Motor neuron (in vitro differentiated cells): ENCODE data around the gene ASB7. TPM values are rescaled to one million over a fixed set of nuclear protein-coding genes. Genes with fewer than 3 reads are reported as not detected.
"Not testable (repeated sequence)": the region's sequence is repeated elsewhere in the genome, so short reads cannot be mapped to it uniquely, and the experiment has no call there.

Experiments used
- ATAC-seq, 8 experiments: fragments of 200-7000 bp; cut with Tn5 transposase; replicated peaks in 6 of 8; 2 replicates each; pipeline ENCODE4 v1.8.0; 2021; ENCODE audit warnings: mild to moderate bottlenecking in 8 of 8, moderate library complexity in 8 of 8
- H3K27ac ChIP-seq, 2 donors: fragments of 250-450 bp; sonication (Bioruptor Pico); 2 replicates each; pipeline ENCODE4 v1.9.0; 2021; ENCODE audit warnings: antibody characterized with exemption in 2 of 2, mild to moderate bottlenecking in 2 of 2, moderate library complexity in 1 of 2
- H3K4me1 ChIP-seq, 2 donors: fragments of 250-450 bp; sonication (Bioruptor Pico); replicated peaks in 1 of 2; 2 replicates each; pipeline ENCODE4 v1.6.1; 2021; ENCODE audit warnings: antibody characterized with exemption in 2 of 2, mild to moderate bottlenecking in 2 of 2, moderate library complexity in 1 of 2
- H3K4me3 ChIP-seq, 5 donors: fragments of 250-450 bp; sonication (Bioruptor Pico); 2 replicates each; pipeline ENCODE4 v1.9.0; 2021; ENCODE audit warnings: antibody characterized with exemption in 5 of 5, mild to moderate bottlenecking in 5 of 5, moderate library complexity in 4 of 5
- WGBS, 10 experiments: fragments of 450-650 bp; shearing (Covaris generic); methylation state at CpG; one replicate each; pipeline ENCODE4 v1.0.0; 2022; 5-methylcytosine and 5-hydroxymethylcytosine counted together
- in situ Hi-C, 9 experiments: fragments of 400-800 bp; cut with MboI; loops; one replicate each; pipeline ENCODE4 v1.15.0; 2021; ENCODE audit warnings: low sequenced_read_pairs in 9 of 9, low pct_unique_long_range_greater_than_20kb in 2 of 9; ENCODE audit not compliant: unreplicated experiment in 9 of 9
- total RNA-seq, 8 experiments: library from RNA; unstranded; fragments of 300-600 nt; gene quantifications; 2 replicates each; pipeline versions ENCODE4 v1.2.3 to v1.2.4, GENCODE V29; 2022

ASB7 gene
- total RNA-seq, 8 experiments from 2014 or later: 6.7 to 17.9 (median 10.6) TPM

DNA sequence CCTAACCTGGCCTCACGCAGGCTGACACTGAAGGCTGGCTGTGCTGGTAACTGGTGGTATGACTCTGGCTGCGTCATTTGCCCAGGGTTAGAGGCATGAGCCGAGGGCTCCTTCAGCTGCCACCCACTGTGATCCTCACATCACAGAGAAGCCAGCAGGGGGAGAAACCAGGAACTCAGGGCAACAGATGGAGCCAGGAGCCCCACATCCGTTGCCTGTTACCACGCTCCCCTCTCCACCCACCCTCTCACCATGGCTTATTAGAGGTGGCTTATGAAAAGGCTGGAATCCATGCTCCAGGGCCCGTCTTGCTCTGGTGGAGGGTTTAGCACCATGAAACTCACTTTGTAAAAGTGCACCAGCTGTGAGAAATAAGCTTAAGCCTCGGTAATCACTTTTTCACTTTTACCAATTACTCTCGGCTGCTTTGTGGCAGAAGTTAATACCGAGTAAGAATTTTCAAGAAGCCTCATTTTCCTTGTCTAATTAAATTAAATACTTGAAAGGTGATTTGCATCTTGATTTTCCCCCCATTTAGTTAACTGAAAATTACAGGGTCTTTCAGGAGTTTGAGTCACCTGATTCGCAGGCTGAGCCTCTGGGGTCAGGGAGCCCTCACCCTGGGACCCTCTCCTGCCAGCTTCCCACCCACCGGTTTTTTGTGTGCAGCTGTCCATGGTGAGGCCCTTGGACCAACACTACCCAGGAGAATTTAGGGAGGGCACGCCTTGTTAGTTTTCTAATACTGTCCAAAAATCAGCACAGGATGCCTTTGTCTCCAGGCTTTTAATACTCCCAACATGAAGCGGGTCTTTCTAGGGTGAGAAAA lies 60.9 kb downstream of the ASB7 start:
- Histone ChIP-seq H3K4me3 (no peak overlapping the region), H3K27ac (no peak overlapping the region), H3K4me1 (no peaks in the 10 kb centered on the region)
- ATAC-seq: peak in 1 of 8 experiments; percentile 45
- in situ Hi-C loops: loop anchor here in 2 of 9 experiments (25.0 kb wide), 2 partner anchors 224 to 349 kb away; partner anchors contain the start of gene ALDH1A3 (in 2 of the 2)
- 44 to 96% (median 83%) methylated on average over 1 to 9 of the region's 13 CpGs; no CpG with 5 or more reads in 1 of the 10 experiments for WGBS, 10 experiments

DNA sequence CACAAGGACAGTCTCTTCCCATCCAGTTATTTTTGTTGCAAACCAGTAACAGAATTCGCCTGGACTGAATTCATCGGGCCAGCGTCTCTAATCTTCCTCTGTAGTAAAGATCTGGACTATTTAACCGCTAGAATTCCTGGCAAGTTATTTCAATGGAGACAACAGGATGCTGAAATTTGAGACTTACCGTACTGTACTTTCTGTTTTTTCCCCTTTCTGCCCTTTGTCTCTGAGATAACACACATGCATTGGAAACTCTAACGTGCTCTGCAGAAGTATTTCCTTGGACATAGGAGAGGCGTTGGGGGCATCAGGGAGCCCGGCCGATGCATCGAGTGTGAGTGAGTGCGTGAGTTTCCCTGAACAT lies 61.5 kb downstream of the ASB7 start:
- in situ Hi-C loops: loop anchor here in 2 of 9 experiments (25.0 kb wide), 2 partner anchors 223 to 348 kb away; partner anchors contain the start of gene ALDH1A3 (in 2 of the 2)
- Histone ChIP-seq H3K27ac (no peak overlapping the region), H3K4me3 (no peak overlapping the region), H3K4me1 (no peaks in the 10 kb centered on the region)
- no peak for ATAC-seq
- 36 to 96% (median 77%) methylated on average over 4 to 10 of the region's 11 CpGs; no CpG with 5 or more reads in 1 of the 10 experiments for WGBS, 10 experiments

- Histone ChIP-seq H3K27ac (no peak overlapping the region), H3K4me3 (no peak overlapping the region), H3K4me1 (no peaks in the 10 kb centered on the region)
- in situ Hi-C loops: loop anchor here in 2 of 9 experiments (25.0 kb wide), 2 partner anchors 222 to 347 kb away; partner anchors contain the start of gene ALDH1A3 (in 2 of the 2)
- ATAC-seq: peak in 3 of 8 experiments; percentile 96 to 98 (median 97)
- 26 to 86% (median 49%) methylated on average over 1 to 7 of the region's 7 CpGs; no CpG with 5 or more reads in 4 of the 10 experiments for WGBS, 10 experiments
These were observed 63.2 kb downstream of the ASB7 start for GRCh38 chr15:100665570-100665969.

DNA sequence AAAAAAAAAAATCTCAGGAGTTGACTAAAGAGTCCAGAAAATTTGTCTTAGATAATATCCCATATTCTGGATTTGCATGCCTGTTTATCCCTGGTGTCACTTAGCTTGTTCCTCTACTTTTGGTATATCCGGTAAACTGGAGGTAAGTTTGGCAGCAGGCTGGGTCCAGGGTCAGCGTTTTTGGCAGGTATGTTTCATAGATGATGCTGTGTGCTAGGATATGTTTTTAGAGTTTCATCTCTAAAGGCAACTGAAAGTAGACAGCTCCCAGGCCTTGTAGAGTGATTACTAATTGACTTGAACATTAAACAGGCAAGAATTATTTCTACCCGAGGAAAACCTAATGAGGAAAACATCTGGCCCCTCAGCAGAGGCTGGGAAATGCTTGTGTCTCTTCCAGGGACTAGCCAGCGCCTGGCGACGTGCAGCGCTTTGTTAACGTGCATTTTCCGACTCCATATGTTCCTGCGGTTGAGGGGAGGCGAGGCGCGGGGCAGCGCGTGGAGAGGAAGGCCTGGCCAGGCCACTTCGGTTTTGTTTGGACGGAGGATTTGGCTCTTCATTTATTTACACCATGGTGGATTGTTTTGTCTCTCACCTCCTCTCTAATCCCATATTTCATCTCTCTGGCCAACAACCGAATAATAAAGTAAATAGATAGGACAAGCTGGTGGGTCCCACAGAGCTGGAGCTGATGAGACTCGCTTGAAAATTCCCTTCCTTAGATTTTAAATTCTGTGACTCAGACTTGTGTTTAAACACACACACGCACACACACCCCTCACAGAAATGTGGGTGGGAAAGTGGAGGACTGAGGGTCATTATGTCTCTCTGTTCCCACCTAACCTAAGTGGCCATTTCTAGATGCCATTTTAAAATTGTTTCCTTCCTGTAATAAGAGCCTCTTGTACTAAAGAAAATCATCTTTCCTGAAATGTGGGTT lies 65.3 kb downstream of the ASB7 start:
- ATAC-seq: peak in 2 of 8 experiments; percentile 4 to 9
- 10 to 87% (median 76%) methylated on average over 1 to 19 of the region's 20 CpGs; no CpG with 5 or more reads in 1 of the 10 experiments for WGBS, 10 experiments
- H3K4me1 ChIP-seq: no peaks in the 10 kb centered on the region
- no peak overlapping the region for H3K27ac ChIP-seq
- in situ Hi-C loops: loop anchor here in 2 of 9 experiments (25.0 kb wide), 2 partner anchors 220 to 345 kb away; partner anchors contain the start of gene ALDH1A3 (in 2 of the 2)
- no peak overlapping the region for H3K4me3 ChIP-seq

DNA sequence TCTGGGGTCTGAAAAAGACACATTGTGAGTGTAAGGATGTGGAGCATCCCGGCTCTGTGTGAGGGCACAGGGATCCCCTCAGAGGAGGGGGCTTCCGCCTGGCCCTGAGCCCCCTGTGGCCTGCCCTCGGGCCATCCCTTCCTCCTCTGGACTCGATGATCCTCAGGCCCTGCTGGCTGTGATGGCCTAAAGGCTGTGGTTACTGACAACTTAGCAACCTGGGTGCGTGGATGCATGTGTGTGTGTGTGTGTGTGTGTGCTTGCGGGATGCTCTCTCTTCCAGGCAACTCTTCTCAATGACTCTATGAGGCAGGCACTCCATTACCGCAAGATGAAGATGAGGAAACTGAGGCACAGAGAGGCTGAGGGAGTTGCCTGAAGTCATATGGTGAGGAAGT lies 66.0 kb downstream of the ASB7 start:
- Histone ChIP-seq H3K27ac (no peak overlapping the region), H3K4me1 (no peaks in the 10 kb centered on the region), H3K4me3 (no peak overlapping the region)
- in situ Hi-C loops: loop anchor here in 2 of 9 experiments (25.0 kb wide), 2 partner anchors 219 to 344 kb away; partner anchors contain the start of gene ALDH1A3 (in 2 of the 2)
- ATAC-seq: no peak
- 20 to 100% (median 83%) methylated on average over 1 to 2 of the region's 7 CpGs; no CpG with 5 or more reads in 5 of the 10 experiments for WGBS, 10 experiments

DNA sequence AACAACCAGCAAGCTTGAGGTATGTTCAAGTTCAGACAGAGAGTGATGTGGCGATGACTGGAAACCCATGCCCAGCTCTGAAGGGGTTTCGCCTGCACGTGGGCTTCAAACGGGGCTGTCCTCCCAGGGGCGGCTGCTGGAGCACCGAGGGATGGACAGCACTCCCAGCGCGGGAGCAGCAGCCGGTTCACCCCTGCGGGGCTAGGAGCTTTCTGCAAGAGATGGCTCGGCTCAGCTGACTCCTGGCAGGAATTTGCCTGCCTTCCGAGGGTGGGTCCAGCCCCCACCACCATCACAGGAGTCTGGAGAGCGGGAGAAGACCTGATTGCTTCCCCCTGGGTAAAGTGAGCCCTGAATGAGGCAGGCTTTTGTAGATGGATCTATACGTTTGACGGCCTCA lies 66.9 kb downstream of the ASB7 start:
- Histone ChIP-seq H3K4me3 (no peak overlapping the region), H3K27ac (no peak overlapping the region), H3K4me1 (no peaks in the 10 kb centered on the region)
- in situ Hi-C loops: loop anchor here in 2 of 9 experiments (25.0 kb wide), 2 partner anchors 218 to 343 kb away; partner anchors contain the start of gene ALDH1A3 (in 2 of the 2)
- no peak for ATAC-seq
- WGBS, 10 experiments: 60 to 93% (median 84%) methylated on average over 1 to 5 of the region's 15 CpGs; no CpG with 5 or more reads in 6 of the 10 experiments

DNA sequence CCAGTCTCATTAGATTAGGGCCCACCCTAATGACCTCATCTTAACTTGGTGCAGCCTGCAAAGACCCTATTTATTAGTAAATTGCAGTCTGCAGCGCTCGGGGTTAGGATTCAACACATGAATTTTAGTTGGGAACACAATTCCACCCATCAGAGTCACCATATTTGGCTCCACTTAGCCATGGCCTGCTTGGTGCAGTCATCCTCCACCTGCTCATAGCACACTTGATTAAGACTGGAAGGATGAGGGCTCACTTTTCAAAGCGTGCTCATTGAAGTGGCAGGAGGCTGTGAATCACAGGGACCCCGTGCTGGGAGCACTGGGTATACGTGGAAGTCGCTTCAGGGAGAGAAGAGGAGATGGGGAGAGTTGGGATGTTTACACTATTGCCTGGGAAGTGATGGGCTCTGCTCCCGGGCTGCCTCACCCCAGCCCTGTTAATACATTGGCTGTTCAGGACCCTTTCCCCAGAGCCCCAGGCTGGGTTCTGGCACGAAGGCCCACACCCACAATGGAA lies 68.2 kb downstream of the ASB7 start:
- Histone ChIP-seq H3K27ac (no peak overlapping the region), H3K4me3 (no peak overlapping the region), H3K4me1 (no peaks in the 10 kb centered on the region)
- ATAC-seq: no peak
- in situ Hi-C loops: loop anchor here in 2 of 9 experiments (25.0 kb wide), 2 partner anchors 217 to 342 kb away; partner anchors contain the start of gene ALDH1A3 (in 2 of the 2)
- WGBS, 10 experiments: 58 to 100% (median 87%) methylated on average over 1 to 6 of the region's 8 CpGs; no CpG with 5 or more reads in 2 of the 10 experiments

DNA sequence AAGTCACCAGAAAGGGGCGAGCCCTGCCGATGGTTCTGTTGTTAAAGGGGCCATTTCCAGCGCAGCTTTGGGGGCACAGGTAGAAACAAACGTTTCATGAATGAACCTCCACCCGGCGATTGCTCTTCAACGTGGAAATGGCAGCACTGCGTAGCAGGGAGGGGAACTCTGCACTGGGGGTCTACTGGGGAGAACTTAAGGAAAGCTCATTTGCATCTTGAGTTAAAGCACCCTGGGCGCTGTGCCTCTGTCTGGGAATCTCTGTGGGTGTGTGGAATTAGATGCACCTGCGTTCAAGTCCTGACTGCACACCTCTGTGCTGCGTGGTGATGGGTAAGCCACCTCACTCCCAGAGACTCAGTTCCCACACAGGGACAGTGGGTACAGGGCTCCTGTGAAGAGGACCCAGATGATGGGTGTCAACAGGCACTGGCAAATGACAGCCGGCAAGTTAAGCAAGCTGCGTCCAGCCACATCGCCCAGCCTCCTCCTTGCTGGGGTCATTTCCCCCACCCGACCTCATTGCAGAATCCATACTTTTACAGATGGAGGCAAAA lies 68.8 kb downstream of the ASB7 start:
- H3K4me3 ChIP-seq: no peak overlapping the region
- no peak overlapping the region for H3K27ac ChIP-seq
- WGBS, 10 experiments: 43 to 100% (median 70%) methylated on average over 1 to 6 of the region's 15 CpGs; no CpG with 5 or more reads in 3 of the 10 experiments
- ATAC-seq: no peak
- H3K4me1 ChIP-seq: no peaks in the 10 kb centered on the region
- in situ Hi-C loops: loop anchor here in 2 of 9 experiments (25.0 kb wide), 2 partner anchors 216 to 341 kb away; partner anchors contain the start of gene ALDH1A3 (in 2 of the 2)

DNA sequence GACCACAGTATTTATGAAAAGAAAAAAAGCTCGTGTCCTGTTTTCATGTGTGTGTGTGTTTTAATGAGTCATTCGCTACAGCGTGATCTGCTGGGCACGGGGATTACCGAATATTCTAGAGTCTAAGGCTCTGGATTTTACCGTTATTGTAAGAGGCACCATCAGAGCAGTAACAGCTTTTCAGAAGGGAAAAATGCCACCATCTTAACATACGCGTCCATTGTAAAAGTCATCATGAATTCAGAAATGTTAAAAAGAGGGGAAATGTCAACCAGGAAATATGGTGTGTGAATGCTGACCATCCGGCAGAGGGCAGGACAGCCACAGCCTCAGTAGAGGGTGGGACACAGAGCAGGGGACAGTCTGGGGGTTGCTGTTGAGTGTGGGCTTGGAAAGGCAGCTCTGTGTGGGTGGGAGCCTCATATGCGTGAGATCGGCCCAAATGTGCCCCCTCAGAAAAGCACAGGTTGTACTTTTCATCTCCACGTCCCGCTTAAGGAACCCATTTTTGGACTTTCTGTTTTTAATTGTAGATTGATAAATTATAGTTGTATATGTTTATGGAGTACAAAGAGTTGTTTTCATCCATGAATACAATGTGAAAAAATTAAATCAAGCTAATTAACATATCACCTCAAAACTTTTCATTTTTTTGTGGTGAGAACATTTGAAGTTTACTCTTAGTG lies 69.6 kb downstream of the ASB7 start:
- 24 to 88% (median 55%) methylated on average over 2 to 13 of the region's 13 CpGs; no CpG with 5 or more reads in 1 of the 10 experiments for WGBS, 10 experiments

GRCh38 chr15:100672959-100673358 lies 70.6 kb downstream of the ASB7 start:
- Histone ChIP-seq H3K4me1 (no peaks in the 10 kb centered on the region), H3K4me3 (no peak overlapping the region), H3K27ac (no peak overlapping the region)
- no peak for ATAC-seq
- WGBS, 10 experiments: 50 to 100% (median 77%) methylated on average over 2 to 5 of the region's 5 CpGs; no CpG with 5 or more reads in 2 of the 10 experiments
- in situ Hi-C loops: loop anchor here in 2 of 9 experiments (25.0 kb wide), 2 partner anchors 214 to 339 kb away; partner anchors contain the start of gene ALDH1A3 (in 2 of the 2)

More for the DNA sequence above, 69.6 kb downstream of the ASB7 start:
- peak in 4 of 8 experiments; percentile 44 to 96 (median 90) for ATAC-seq
- Histone ChIP-seq H3K4me3 (no peak overlapping the region), H3K4me1 (no peaks in the 10 kb centered on the region), H3K27ac (no peak overlapping the region)
- in situ Hi-C loops: loop anchor here in 2 of 9 experiments (25.0 kb wide), 2 partner anchors 215 to 340 kb away; partner anchors contain the start of gene ALDH1A3 (in 2 of the 2)

GRCh38 chr15:100679151-100679550 lies 76.8 kb downstream of the ASB7 start:
- H3K4me1 ChIP-seq, H3K27ac ChIP-seq, ATAC-seq, H3K4me3 ChIP-seq, in situ Hi-C loops: not testable (repeated sequence)
- 82 to 93% (median 87%) methylated on average over 2 to 3 of the region's 5 CpGs; no CpG with 5 or more reads in 7 of the 10 experiments for WGBS, 10 experiments
